HG02588 (cell line): ENCODE data around the gene PCDHGA4.
A peak's percentile ranks its signal among the peaks of the same experiment; 100 is the strongest.
"Not testable (repeated sequence)": the region's sequence is repeated elsewhere in the genome, so short reads cannot be mapped to it uniquely, and the experiment has no call there.

ENCODE experiments used
- ATAC-seq: cut with Tn5 transposase; IDR thresholded peaks from one replicate; pipeline ENCODE4 v1.9.1; 2021; ENCODE audit warnings: mild to moderate bottlenecking, moderate library complexity; ENCODE audit not compliant: unreplicated experiment

PCDHGA4 gene

DNA sequence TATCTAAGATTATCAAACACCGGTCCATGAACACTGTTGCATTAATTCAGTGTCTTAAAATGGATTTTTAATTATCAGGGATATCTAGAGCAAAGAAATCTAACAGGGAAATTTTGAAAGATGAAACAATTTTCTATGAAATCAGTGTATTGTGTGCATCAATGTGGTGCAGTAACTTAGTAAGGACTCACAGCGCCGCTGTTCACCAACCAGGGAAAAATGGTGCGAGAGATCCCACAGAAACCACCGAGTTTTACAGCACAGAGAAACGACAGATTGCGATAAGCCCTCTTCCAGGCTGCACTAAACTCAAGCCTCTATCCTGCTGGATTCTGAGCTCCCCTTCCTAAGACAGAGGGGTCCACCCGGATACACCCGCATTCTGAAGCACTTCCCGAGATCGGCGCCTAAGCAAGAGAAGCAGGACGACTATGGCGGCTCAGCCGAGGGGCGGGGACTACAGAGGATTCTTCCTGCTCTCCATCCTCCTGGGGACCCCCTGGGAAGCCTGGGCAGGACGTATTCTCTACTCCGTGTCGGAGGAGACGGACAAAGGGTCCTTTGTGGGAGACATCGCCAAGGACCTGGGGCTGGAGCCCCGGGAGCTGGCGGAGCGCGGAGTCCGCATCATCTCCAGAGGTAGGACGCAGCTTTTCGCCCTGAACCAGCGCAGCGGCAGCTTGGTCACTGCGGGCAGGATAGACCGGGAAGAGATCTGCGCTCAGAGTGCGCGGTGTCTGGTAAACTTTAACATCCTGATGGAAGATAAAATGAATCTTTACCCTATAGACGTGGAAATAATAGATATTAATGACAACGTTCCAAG lies 27.9 kb downstream of the PCDHGA4 start, which contains the start of gene PCDHGA7:
PCDHGA7 (plus strand) TSS at position 274 of the 826 bp plus-strand sequence; CDS start at position 432, 158 bp downstream.
- ATAC-seq, result no peak

DNA sequence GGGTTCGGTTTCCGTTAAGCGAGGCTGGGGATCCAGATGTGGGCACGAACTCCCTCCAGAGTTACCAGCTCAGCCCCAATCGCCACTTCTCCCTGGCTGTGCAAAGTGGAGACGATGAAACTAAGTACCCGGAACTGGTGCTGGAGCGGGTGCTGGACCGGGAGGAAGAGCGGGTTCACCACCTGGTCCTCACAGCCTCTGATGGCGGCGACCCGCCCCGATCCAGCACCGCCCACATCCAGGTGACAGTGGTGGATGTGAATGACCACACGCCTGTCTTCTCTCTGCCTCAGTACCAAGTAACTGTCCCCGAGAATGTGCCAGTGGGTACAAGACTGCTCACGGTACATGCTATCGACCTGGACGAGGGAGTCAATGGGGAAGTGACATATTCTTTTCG lies 28.5 kb downstream of the PCDHGA4 start:
- no peak for ATAC-seq

DNA sequence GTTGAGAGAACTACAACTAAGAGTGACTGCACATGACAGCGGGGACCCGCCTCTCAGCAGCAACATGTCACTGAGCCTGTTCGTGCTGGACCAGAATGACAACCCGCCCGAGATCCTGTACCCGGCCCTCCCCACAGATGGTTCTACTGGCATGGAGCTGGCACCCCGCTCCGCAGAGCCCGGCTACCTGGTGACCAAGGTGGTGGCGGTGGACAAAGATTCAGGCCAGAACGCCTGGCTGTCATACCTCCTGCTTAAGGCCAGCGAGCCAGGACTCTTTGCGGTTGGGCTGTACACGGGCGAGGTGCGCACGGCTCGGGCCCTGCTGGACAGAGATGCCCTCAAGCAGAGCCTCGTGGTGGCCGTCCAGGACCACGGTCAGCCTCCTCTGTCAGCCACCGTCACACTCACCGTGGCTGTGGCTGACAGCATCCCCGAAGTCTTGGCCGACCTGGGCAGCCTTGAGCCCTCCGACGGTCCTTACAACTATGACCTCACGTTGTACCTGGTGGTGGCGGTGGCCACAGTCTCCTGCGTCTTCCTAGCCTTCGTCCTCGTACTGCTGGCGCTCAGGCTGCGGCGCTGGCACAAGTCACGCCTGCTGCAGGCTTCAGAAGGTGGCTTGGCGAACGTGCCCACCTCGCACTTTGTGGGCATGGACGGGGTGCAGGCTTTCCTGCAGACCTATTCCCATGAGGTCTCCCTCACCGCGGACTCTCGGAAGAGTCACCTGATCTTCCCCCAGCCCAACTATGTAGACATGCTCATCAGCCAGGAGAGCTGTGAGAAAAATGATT lies 29.8 kb downstream of the PCDHGA4 start:
- ATAC-seq, result no peak

DNA sequence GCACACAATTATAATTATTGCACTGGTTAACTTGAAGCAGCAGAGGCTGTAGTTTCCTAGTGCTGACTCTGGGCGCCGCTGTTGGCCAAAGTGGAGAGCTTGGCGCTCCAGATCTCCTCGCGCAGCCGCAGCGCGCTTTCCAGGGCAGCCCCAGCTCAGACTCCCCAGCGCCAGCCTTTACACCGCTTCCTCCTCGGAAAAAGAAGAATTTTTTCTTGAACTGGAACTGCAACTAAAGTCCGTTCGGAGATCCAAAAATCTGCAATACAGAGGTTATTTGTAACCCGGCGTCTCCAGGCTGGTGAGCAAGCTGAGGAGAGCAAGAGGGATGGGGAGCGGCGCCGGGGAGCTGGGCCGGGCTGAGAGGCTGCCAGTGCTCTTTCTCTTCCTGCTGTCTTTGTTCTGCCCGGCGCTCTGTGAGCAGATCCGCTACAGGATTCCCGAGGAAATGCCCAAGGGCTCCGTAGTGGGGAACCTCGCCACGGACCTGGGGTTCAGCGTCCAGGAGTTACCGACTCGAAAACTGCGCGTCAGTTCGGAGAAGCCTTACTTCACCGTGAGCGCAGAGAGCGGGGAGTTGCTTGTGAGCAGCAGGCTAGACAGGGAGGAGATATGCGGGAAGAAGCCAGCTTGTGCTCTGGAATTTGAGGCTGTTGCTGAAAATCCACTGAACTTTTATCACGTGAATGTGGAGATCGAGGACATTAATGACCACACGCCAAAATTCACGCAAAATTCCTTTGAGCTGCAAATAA lies 32.9 kb downstream of the PCDHGA4 start, which contains the start of gene PCDHGB4:
PCDHGB4 (plus strand) TSS at position 142 of the 755 bp plus-strand sequence; CDS start at position 329, 187 bp downstream.
- ATAC-seq, result peak; percentile 69

DNA sequence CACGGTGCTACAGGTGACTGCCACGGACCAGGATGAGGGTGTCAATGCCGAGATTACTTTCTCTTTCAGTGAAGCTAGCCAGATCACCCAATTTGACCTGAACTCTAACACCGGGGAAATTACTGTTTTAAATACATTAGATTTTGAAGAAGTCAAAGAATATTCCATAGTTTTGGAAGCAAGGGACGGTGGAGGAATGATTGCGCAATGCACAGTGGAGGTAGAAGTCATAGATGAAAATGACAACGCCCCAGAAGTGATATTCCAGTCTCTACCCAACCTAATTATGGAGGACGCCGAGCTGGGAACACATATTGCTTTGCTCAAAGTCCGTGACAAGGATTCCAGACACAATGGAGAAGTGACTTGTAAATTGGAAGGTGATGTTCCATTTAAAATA lies 33.8 kb downstream of the PCDHGA4 start:
- no peak for ATAC-seq

DNA sequence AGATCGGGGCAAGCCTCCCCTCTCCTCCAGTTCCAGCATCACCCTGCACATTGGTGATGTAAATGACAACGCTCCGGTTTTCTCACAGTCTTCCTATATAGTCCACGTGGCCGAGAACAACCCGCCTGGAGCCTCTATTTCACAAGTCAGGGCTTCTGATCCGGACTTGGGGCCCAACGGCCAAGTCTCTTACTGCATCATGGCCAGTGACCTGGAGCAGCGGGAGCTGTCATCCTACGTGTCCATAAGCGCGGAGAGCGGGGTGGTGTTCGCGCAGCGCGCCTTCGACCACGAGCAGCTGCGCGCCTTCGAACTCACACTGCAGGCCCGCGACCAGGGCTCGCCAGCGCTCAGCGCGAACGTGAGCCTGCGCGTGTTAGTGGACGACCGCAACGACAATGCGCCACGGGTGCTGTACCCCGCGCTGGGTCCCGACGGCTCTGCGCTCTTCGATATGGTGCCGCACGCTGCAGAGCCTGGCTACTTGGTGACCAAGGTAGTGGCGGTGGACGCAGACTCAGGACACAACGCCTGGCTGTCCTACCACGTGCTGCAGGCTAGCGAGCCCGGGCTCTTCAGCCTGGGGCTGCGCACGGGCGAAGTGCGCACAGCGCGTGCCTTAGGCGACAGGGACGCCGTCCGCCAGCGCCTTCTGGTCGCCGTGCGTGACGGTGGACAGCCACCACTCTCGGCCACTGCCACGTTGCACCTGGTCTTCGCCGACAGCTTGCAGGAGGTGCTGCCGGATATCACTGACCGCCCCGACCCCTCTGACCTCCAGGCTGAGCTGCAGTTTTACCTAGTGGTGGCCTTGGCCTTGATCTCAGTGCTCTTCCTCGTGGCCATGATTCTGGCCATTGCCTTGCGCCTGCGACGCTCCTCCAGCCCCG lies 34.6 kb downstream of the PCDHGA4 start:
- ATAC-seq, result no peak

DNA sequence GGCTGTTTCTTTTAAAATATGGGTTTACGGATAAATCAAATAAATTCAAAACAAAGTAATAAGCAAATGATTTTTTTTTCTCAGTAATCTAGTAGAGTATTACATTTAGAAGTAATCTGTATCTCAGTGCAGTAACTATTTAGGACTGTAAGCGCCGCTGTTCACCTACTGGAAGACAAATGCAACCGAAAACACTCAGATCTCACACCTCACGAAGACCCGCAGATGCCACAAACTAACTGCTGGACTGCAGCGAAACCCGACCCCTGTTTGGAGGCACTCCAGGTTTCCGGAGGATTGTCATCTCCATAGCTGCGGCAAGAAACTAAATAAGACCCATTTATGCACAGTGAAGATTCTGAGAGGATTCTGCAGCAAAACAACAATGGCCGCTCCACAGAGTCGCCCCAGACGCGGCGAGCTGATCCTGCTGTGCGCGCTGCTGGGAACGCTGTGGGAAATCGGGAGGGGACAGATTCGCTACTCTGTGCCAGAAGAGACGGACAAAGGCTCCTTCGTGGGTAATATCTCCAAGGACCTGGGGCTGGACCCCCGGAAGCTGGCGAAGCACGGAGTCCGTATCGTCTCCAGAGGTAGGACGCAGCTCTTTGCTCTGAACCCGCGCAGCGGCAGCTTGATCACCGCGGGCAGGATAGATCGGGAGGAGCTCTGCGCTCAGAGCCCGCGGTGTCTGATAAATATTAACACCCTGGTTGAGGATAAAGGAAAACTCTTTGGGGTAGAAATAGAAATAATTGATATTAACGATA lies 37.8 kb downstream of the PCDHGA4 start, which contains the start of gene PCDHGA8:
PCDHGA8 (plus strand) TSS at position 205 of the 770 bp plus-strand sequence; CDS start at position 386, 181 bp downstream.
- no peak for ATAC-seq

DNA sequence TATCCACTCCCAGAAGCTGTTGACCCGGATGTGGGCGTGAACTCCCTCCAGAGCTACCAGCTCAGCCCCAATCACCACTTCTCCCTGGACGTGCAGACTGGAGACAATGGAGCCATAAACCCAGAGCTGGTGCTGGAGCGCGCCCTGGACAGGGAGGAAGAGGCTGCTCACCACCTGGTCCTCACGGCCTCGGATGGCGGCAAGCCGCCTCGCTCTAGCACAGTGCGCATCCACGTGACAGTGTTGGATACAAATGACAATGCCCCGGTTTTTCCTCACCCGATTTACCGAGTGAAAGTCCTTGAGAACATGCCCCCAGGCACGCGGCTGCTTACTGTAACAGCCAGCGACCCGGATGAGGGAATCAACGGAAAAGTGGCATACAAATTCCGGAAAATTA lies 38.4 kb downstream of the PCDHGA4 start:
- ATAC-seq, result no peak

DNA sequence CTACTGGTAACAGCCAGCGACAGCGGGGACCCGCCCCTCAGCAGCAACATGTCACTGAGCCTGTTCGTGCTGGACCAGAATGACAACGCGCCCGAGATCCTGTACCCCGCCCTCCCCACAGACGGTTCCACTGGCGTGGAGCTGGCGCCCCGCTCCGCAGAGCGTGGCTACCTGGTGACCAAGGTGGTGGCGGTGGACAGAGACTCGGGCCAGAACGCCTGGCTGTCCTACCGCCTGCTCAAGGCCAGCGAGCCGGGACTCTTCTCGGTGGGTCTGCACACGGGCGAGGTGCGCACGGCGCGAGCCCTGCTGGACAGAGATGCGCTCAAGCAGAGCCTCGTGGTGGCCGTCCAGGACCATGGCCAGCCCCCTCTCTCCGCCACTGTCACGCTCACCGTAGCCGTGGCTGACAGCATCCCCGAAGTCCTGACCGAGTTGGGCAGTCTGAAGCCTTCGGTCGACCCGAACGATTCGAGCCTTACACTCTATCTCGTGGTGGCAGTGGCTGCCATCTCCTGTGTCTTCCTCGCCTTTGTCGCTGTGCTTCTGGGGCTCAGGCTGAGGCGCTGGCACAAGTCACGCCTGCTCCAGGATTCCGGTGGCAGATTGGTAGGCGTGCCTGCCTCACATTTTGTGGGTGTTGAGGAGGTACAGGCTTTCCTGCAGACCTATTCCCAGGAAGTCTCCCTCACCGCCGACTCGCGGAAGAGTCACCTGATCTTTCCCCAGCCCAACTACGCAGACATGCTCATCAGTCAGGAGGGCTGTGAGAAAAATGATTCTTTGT lies 39.8 kb downstream of the PCDHGA4 start:
- not testable (repeated sequence) for ATAC-seq

DNA sequence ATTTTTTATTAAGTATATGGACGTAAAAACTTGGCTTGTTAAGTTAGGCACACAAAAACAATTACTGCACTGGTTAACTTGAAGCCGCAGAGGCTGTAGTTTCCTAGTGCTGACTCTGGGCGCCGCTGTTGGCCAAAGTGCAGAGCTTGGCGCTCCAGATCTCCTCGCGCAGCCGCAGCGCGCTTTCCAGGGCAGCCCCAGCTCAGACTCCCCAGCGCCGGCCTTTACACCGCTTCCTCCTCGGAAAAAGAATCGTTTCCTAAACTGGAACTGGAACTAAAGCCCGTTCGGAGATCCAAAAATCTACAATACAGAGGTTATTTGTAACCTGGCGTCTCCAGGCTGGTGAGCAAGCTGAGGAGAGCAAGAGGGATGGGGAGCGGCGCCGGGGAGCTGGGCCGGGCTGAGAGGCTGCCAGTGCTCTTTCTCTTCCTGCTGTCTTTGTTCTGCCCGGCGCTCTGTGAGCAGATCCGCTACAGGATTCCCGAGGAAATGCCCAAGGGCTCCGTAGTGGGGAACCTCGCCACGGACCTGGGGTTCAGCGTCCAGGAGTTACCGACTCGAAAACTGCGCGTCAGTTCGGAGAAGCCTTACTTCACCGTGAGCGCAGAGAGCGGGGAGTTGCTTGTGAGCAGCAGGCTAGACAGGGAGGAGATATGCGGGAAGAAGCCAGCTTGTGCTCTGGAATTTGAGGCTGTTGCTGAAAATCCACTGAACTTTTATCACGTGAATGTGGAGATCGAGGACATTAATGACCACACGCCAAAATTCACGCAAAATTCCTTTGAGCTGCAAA lies 43.1 kb downstream of the PCDHGA4 start, which contains the start of gene PCDHGB5:
PCDHGB5 (plus strand) TSS at position 192 of the 796 bp plus-strand sequence; CDS start at position 373, 181 bp downstream.
- peak; percentile 96 for ATAC-seq

DNA sequence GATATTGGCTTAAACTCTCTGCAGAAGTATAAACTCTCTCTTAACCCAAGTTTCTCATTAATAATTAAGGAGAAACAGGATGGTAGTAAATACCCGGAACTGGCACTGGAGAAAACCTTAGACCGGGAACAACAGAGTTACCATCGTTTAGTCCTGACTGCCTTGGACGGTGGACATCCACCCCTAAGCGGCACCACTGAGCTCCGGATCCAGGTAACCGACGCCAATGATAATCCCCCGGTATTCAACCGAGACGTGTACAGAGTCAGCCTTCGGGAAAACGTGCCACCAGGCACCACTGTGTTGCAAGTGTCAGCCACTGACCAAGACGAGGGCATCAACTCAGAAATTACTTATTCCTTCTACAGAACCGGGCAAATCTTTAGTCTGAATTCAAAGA lies 43.8 kb downstream of the PCDHGA4 start:
- no peak for ATAC-seq

DNA sequence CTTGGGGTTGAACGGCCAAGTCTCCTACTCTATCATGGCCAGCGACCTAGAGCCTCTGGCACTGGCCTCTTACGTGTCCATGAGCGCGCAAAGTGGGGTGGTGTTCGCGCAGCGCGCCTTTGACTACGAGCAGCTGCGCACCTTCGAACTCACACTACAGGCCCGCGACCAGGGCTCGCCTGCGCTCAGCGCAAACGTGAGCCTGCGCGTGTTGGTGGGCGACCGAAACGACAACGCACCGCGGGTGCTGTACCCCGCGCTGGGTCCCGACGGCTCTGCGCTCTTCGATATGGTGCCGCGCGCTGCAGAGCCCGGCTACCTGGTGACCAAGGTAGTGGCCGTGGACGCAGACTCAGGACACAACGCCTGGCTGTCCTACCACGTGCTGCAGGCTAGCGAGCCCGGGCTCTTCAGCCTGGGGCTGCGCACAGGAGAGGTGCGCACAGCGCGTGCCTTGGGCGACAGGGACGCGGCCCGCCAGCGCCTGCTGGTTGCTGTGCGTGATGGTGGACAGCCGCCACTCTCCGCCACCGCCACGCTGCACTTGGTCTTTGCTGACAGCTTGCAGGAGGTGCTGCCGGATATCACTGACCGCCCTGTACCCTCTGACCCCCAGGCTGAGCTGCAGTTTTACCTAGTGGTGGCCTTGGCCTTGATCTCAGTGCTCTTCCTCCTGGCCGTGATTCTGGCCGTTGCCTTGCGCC lies 44.9 kb downstream of the PCDHGA4 start:
- ATAC-seq, result no peak

DNA sequence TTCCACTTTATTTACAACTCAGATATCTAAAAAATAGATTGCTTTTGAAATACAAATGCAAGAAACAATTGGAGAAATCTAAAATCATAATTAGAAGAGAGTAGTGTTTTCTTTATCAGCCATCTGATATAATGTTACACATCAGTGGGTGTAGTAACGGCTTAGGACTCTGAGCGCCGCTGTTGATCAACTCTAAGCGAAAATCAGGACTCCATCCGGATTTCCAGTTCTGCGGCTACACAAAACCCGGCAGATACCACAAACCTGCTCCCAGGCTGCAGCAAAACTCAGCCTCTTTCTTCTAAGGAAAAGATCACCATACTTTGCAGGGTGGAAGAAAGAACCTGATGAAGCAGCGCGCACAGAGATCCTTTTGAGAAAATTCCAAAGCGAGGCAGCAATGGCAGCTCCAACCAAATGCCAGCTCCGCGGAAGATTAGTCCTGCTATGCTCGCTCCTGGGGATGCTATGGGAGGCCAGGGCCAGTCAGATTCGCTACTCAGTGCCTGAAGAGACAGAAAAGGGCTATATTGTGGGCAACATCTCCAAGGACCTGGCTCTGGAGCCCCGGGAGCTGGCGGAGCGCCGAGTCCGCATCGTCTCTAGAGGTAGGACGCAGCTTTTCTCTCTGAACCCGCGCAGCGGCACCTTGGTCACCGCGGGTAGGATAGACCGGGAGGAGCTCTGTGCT lies 47.9 kb downstream of the PCDHGA4 start, which contains the start of gene PCDHGA9:
PCDHGA9 (plus strand) TSS at position 226 of the 691 bp plus-strand sequence; CDS start at position 401, 175 bp downstream.
- ATAC-seq, result no peak

DNA sequence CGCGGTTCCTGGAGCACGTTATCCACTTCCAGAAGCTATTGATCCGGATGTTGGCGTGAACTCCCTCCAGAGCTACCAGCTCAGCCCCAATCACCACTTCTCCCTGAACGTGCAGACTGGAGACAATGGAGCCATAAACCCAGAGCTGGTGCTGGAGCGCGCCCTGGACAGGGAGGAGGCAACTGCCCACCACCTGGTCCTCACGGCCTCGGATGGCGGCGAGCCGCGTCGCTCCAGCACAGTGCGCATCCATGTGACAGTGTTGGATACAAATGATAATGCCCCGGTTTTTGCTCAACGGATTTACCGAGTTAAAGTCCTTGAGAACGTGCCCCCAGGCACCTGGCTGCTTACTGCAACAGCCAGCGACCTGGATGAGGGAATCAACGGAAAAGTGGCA lies 48.6 kb downstream of the PCDHGA4 start:
- ATAC-seq, result no peak
